HepG2 (cell line): ENCODE data around the gene CD53.

Experiments
- TF ChIP-seq, protein P1 (sequence below): sonication (generic); formaldehyde crosslinking; IDR thresholded peaks from 2 replicates; pipeline ENCODE4 v1.5.0; 2020; ENCODE audit warnings: mild to moderate bottlenecking, missing genetic modification reagents, moderate library complexity
- TF ChIP-seq, protein P2 (sequence below): sonication (generic); formaldehyde crosslinking; IDR thresholded peaks from 2 replicates; pipeline ENCODE4 v1.8.0; 2022; ENCODE audit warnings: missing genetic modification reagents, mild to moderate bottlenecking, moderate library complexity, borderline replicate concordance

DNA sequence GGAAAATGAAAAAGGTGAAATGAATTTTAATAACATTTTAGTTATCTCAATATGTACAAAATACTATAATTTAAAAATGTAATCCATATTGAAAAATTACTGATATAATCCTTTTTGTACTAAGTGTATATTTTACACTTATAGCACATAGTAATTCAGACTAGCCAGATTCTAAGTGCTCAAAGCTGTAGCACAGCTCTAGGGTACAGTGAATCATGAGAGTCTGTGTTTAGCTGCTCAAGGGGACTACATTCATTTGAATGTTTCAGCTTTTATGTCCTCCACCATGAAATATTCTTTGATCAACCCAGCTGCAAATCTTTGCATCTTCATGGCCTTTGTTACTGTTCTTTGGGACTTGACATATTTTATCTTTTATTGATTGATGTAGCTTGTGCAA lies 15.7 kb downstream of the CD53 start:
- TF ChIP-seq, protein P1, sequence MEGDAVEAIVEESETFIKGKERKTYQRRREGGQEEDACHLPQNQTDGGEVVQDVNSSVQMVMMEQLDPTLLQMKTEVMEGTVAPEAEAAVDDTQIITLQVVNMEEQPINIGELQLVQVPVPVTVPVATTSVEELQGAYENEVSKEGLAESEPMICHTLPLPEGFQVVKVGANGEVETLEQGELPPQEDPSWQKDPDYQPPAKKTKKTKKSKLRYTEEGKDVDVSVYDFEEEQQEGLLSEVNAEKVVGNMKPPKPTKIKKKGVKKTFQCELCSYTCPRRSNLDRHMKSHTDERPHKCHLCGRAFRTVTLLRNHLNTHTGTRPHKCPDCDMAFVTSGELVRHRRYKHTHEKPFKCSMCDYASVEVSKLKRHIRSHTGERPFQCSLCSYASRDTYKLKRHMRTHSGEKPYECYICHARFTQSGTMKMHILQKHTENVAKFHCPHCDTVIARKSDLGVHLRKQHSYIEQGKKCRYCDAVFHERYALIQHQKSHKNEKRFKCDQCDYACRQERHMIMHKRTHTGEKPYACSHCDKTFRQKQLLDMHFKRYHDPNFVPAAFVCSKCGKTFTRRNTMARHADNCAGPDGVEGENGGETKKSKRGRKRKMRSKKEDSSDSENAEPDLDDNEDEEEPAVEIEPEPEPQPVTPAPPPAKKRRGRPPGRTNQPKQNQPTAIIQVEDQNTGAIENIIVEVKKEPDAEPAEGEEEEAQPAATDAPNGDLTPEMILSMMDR (CRISPR knock-in tag), result no peak
- TF ChIP-seq, protein P2, sequence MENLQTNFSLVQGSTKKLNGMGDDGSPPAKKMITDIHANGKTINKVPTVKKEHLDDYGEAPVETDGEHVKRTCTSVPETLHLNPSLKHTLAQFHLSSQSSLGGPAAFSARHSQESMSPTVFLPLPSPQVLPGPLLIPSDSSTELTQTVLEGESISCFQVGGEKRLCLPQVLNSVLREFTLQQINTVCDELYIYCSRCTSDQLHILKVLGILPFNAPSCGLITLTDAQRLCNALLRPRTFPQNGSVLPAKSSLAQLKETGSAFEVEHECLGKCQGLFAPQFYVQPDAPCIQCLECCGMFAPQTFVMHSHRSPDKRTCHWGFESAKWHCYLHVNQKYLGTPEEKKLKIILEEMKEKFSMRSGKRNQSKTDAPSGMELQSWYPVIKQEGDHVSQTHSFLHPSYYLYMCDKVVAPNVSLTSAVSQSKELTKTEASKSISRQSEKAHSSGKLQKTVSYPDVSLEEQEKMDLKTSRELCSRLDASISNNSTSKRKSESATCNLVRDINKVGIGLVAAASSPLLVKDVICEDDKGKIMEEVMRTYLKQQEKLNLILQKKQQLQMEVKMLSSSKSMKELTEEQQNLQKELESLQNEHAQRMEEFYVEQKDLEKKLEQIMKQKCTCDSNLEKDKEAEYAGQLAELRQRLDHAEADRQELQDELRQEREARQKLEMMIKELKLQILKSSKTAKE (CRISPR knock-in tag), result no peak
